DMS53 (cell line): ENCODE measurements around the gene KCNJ18.
"Not testable (repeated sequence)": the region's sequence is repeated elsewhere in the genome, so short reads cannot be mapped to it uniquely, and the experiment has no call there.

Experiments
- DNase-seq: peaks from one replicate; lab custom pipeline; 2025; lab: John Stamatoyannopoulos, UW

KCNJ18 gene

DNA sequence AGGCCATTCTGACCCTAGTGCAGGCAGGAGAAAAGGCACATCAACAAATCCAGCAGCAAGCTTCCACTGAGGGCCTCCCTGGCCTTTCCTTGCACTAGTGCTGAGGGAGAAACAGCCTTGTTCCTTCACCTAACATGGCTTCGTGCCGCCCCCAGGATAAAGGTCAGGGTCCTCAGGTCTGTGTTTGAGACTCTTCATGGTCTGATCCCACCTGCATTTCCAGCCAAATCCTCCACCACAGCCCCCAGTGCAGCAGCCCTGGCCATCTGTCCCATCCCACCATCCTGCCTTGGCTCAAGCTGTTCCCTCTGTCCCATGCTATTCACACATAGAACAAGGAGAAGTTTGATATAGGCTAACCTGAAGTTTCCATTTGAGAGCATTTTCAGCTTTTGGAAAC, 20.9 kb upstream of the KCNJ18 start:
- DNase-seq, result not testable (repeated sequence)

DNA sequence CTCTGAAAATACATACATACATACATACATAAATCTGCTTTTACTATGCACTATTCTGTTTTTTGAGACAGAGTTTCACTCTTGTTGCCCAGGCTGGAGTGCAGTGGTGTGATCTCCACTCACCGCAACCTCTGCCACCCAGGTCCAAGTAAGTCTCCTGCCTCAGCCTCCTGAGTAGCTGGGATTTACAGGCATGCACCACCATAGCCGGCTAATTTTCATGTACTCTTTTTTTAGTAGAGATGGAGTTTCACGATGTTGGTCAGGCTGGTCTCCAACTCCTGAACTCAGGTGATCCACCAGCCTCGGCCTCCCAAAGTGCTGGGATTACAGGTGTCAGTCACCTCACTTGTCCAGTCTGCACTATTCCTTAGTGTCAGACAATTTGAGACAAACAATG, 20.5 kb upstream of the KCNJ18 start:
- DNase-seq, result not testable (repeated sequence)

DNA sequence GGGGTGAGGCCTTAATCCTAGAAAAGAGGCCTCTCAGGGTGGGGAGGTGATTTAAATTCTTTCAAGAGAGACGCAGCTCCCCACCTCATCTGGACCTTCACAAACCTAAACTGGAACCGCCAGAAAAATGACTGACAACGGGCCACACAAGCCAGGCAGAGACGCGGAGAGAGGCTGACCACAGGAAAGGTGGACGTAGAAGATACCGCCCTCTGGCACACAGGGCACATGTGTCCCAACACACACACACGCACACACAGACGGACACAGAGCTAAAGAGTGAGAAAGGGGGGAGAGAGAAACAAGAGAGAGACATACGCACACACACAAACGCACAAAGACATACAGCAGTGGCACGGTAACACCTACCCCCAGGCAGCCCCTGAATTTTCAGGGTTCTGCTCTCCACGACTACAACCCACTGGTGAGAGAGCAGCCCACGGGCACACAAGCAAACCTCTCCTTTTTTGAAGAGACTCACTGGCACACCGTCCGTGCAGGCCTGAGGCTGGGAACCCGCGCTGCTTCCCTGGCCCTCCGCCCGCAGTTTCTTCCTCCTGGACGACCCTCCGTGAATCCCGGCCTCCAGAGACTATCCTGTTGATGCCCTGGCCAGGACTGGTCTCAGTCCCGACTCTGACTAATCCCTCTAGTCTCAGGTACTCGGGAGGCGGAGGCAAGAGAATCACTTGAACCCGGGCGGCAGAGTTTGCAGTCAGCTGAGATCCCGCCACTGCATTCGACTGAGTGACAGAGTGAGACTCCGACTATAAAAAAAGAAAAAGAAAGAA, 18.7 kb upstream of the KCNJ18 start:
- DNase-seq, result not testable (repeated sequence)

DNA sequence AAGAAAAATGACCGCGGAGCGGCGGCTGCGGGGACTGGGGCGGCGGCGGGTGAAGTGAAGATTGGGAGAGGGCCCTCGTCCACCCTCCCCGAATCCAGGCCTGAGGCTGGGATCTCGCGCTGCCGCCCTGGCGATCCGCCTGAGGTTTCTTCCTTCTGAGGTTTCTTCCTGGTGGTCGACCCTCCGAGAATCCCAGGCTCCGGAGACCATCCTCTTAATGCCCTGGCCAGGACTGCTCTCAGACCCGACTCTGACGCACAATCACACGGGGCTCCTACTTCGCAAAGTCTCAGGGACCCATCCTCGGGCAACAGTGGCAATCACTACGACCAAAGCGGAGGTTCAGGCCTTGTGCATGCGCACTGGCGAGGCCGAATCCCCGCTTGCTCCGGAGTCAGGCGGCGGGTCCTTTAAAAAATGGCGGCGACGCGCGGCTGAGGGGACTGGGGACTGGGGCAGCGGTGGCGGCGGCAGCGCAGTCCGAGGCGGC, 18.0 kb upstream of the KCNJ18 start:
- DNase-seq, result no peak

DNA sequence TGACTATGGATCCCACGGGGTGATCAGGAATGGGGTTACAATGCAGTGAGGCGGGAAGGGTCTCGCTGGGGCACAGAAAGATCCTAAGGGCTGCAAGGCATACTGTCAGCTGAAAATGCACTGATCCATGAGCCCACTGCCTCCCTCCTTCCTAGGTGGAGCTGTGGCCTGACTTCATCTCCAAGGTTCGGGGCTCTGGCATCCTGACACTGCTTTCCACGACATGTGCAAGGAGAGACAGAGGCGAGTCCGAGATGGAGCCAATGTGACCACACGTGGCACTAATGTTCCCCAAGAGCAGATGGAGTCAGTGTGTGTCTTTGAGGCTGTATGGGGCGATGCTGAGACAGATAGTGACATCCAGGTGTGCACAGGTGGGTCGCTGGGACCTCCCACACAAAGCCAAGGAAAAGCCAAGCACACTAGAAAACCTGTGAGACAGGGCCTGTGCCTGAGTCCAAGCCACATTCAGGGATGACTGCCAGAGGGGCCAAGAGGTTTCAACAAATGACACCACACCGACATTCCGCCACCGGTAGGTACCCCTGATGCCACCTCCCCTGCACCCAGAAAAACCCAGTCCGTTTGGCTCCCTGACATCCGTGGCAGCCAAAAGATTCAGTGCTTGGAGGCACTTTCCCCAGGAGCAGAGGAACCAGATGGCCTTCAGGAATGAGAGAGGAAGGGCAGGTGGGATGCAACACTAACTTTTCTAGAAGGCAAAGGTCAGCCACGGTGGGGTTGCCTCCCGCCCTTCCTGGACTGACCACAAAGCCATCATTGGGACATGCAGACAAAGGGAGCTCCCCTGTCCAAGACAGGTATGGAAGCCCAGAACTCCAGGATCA, 17.2 kb upstream of the KCNJ18 start:
- not testable (repeated sequence) for DNase-seq

DNA sequence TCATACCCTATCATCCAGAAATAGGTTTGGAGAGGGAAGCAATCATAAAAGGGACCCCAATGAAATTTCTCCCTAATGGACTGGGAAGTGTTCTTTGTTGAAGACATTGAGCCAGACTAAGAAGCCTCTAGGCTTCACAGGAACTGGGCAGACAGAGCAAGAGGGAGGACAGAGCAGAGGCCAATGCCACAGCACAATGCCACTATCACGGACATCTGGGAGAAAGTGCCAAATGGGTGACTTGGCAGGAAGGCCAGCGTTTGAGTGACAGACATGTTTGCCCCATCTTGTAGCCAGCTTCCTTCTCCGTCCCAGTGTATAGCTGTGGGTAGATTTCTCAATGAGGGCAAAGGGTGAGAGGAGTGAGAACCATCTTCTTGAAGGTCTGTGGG, 16.6 kb upstream of the KCNJ18 start:
- not testable (repeated sequence) for DNase-seq

DNA sequence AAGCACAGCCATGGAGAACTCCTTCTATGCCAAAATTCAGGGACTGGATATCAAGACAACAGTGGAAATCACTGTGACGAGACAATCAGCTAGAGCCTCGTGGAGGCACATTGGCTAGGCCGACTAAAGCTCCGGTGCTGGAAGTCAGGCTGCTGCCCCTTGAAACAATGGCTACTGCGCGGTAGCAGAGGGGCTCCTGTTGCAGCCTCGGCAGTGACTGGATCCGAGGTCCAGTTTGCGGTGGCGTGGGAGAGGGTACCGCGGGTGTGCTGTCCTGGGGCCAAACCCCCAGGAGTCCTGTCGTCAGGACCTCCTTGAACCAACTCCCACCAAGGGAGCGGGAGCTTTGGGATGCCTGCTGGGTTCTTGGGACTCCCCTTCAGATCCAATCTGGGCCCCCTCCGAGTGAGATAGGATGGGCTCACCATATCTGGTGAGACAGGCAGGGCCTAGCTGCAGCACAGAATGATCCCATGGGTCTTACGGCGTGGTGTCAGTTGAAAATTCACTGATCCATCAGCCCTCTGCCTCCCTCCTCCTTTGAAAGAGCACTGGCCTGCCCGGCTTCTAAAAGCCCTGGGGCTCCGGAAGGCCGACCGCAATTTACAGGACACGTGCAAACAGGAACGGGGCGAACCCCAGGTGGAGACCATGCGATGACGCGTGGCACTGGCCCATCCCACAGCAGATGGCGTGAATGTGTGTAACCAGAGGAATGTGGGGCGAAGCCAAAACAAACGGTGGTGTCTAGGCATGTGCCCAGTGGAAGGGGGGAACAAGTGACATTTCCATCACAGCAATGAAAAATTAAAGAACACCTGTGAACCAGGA, 15.8 kb upstream of the KCNJ18 start:
- DNase-seq, result no peak

DNA sequence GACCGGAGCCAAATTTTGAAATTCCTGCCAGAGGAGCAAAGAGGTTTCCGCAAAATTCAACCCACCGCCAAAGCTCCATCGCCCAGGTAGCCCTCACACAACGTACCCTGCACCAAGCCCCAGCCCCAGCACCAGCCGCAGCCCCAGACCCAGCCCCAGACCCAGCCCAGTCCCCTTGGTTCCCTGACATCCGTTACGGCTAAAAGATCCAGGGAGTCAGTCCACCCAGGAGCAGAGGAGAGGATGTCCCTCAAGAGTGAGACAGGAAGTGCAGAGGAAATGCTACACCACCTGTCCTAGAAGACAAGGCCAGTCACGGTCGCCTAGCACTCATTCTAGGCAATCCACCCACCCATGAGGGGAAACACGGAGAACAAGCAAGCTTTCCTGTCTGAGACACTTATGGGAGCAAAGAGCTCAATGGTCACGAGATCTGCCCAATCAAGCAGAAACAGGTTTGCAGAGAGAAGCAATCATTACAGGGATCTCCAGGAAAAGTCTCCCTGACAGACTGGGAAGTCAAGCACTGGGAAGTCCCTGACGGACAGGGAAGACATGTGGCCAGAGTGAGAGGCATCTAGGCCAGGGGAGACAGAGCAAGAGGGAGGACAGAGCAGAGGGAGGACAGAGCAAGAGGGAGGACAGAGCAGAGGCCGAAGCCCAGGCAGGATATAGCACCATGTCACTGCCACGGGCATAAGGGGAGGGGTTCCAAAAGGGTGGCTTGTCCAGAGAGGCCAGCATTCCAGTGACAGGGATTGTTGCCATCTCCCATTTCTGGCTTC, 15.0 kb upstream of the KCNJ18 start:
- no peak for DNase-seq

DNA sequence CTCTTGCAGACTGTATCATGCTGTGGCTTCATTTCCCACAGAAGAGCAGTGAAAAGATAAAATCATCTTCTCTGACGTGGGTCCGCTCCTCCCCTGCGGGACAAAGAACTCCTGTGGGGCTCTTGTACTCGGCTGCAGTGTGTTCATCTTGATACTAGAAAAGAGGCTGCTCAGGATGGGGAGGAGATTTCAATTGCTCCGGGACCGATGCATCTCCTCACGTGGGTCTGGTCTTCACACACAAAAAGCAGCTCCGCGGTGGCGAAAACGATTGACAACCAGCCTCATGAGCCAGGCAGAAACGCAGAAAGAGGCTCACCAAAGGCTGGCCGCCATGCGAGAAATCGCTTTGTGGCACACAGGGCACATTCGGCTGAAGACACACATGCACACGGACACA, 14.4 kb upstream of the KCNJ18 start:
- no peak for DNase-seq

DNA sequence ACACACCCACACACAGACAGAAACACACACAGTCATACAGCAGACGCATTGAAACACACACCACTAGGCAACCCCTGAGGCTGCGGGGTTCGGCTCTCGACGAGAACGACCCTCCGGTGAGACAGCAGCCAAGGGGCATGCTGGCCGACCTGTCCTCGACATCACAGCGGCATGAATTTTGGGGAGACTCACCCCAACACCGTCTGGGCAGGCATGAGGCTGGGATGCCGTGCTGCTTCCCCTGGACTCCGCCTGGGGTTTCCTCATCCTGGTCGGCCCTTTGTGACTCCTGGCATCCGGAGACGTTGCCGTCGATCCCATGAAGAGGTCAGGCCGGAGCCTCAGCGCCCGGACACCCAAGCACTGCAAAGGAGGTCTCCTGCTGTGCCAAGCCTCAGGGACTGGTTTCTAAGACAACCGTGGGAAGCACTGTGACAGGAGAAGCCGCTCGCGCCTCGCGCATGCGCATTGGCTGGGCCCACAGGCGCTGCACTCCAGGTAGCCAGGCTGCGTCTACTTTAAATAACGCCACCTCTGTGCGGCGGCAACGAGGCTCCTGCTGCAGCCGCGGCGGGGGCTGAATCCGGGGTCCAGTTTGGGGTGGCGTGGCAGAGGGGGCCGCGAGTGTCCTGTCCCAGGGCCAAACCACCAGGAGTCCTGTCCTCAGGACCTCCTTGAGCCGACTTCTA, 13.8 kb upstream of the KCNJ18 start:
- DNase-seq, result no peak

DNA sequence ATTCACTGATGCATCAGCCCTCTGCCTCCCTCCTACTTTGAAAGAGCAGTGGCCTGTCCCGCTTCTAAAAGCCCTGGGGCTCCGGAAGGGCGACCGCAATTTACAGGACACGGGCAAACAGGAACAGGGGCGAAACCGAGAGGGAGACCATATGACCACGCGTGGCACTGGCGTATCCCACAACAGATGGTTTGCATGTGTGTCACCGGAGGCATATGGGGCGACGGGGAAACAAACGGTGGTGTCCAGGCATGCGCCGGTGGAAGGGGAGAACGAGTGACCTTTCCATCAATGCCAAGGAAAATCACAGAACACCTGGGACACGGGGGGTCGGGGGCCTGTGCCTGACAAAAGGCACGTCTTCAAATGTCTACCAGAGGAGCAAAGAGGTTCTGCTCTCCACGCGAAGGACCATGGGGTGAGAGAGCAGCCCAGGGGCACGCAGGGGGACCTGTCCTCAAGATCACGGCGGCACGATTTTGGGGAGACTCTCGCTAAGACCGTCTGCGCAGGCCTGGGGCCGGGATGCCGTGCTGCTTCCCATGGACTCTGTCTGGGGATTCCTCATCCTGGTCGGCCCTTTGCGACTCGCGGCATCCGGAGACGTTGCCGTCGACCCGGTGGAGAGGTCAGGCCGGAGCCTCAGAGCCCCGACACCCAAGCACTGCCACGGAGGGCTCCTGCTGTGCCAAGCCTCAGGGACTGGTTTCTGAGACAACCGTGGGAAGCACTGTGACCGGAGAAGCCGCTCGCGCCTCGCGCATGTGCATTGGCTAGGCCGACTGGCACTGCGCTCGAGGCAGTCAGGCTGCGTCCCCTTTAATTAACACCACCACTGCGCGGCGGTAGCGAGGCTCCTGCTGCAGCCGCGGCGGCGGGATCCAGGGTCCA, 12.8 kb upstream of the KCNJ18 start:
- DNase-seq, result no peak

DNA sequence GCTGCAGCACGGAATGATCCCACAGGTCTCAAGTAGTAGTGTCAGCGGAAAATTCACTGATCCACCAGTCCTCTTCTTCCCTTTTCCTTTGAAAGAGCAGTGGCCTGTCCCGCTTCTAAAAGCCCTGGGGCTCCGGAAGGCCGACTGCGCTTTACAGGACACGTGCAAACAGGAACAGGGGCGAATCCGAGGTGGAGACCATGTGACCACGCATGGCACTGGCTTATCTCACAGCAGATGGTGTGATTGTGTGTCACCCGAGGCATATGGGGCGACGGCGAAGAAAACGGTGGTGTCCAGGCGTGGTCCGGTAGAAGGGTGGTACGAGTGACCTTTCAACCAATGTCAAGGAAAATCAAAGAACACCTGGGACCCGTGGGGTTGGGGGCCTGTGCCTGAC, 12.0 kb upstream of the KCNJ18 start:
- no peak for DNase-seq

DNA sequence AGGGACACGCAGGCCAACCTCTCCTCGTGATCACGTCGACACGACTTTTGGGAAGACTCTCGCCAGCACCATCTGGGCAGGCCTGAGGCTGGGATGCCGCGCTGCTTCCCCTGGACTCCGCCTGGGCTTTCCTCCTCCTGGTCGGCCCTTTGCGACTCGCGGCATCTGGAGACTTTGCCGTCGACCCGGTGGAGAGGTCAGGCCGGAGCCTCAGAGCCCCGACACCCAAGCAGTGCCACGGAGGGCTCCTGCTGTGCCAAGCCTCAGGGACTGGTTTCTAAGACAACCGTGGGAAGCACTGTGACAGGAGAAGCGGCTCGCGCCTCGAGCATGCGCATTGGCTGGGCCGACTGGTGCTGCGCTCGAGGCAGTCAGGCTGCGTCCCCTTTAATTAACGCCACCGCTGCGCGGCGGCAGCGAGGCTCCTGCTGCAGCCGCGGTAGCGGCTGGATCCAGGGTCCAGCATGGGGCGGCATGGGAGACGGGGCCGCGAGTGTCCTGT, 11.4 kb upstream of the KCNJ18 start:
- DNase-seq, result not testable (repeated sequence)

DNA sequence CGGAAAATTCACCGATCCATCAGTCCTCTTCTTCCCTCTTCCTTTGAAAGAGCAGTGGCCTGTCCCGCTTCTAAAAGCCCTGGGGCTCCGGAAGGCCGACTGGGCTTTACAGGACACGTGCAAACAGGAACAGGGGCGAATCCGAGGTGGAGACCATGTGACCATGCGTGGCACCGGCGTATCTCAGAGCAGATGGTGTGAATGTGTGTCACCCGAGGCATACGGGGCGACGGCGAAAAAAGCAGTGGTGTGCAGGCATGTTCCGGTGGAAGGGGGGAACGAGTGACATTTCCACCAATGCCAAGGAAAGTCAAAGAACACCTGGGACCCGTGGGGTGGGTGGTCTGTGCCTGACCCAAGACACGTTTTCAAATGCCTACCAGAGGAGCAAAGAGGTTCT, 10.7 kb upstream of the KCNJ18 start:
- DNase-seq, result not testable (repeated sequence)

DNA sequence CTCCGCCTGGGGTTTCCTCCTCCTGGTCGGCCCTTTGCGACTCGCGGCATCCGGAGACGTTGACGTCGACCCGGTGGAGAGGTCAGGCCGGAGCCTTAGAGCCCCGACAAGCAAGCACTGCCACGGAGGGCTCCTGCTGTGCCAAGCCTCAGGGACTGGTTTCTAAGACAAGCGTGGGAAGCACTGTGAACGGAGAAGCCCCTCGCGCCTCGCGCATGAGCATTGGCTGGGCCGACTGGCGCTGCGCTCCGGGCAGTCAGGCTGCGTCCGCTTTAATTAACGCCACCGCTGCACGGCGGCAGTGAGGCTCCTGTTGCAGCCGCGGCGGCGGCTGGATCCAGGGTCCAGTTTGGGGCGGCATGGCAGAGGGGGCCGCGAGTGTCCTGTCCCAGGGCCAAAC, 10.2 kb upstream of the KCNJ18 start:
- not testable (repeated sequence) for DNase-seq

DNA sequence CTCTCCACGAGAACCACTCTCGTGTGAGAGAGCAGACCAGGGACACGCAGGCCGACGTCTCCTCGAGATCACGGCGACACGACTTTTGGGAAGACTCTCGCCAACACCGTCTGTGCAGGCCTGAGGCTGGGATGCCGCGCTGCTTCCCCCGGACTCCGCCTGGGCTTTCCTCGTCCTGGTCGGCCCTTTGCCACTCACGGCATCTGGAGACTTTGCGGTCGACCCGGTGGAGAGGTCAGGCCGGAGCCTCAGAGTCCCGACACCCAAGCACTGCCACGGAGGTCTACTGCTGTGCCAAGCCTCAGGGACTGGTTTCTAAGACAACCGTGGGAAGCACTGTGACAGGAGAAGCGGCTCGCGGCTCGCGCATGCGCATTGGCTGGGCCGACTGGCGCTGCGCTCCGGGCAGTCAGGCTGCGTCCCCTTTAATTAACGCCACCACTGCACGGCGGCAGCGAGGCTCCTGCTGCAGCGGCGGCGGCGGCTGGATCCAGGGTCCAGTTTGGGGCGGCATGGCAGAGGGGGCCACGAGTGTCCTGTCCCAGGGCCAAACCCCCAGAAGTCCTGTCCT, 9.1 kb upstream of the KCNJ18 start:
- not testable (repeated sequence) for DNase-seq

DNA sequence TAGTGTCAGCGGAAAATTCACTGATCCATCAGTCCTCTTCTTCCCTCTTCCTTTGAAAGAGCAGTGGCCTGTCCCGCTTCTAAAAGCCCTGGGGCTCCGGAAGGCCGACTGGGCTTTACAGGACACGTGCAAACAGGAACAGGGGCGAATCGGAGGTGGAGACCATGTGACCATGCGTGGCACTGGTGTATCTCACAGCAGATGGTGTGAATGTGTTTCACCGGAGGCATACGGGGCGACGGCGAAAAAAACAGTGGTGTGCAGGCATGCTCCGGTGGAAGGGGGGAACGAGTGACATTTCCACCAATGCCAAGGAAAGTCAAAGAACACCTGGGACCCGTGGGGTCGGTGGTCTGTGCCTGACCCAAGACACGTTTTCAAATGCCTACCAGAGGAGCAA, 8.4 kb upstream of the KCNJ18 start:
- DNase-seq, result not testable (repeated sequence)

DNA sequence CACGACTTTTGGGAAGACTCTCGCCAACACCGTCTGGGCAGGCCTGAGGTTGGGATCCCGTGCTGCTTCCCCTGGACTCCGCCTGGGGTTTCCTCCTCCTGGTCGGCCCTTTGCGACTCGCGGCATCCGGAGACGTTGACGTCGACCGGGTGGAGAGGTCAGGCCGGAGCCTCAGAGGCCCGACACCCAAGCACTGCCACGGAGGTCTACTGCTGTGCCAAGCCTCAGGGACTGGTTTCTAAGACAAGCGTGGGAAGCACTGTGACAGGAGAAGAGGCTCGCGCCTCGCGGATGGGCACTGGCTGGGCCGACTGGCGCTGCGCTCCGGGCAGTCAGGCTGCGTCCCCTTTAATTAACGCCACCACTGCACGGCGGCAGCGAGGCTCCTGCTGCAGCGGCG, 7.9 kb upstream of the KCNJ18 start:
- DNase-seq, result not testable (repeated sequence)
